Measurements from ENCODE around the gene SPON1.
"Not testable (repeated sequence)": the region's sequence is repeated elsewhere in the genome, so short reads cannot be mapped to it uniquely, and the experiment has no call there.

DNA sequence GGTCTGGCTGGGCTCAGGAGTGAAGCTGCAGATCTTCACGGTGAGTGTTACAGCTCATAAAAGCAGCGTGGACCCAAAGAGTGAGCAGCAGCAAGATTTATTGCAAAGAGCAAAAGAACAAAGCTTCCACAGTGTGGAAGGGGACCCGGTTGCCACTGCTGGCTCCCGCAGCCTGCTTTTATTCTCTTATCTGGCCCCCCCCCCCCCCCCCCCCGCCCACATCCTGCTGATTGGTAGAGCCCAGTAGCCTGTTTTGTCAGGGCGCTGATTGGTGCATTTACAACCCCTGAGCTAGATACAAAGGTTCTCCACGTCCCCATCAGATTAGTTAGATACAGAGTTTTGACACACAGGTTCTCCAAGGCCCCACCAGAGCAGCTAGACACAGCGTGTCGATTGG is 128.1 kb downstream of the SPON1 start:
- TF ChIP-seq, protein P1, sequence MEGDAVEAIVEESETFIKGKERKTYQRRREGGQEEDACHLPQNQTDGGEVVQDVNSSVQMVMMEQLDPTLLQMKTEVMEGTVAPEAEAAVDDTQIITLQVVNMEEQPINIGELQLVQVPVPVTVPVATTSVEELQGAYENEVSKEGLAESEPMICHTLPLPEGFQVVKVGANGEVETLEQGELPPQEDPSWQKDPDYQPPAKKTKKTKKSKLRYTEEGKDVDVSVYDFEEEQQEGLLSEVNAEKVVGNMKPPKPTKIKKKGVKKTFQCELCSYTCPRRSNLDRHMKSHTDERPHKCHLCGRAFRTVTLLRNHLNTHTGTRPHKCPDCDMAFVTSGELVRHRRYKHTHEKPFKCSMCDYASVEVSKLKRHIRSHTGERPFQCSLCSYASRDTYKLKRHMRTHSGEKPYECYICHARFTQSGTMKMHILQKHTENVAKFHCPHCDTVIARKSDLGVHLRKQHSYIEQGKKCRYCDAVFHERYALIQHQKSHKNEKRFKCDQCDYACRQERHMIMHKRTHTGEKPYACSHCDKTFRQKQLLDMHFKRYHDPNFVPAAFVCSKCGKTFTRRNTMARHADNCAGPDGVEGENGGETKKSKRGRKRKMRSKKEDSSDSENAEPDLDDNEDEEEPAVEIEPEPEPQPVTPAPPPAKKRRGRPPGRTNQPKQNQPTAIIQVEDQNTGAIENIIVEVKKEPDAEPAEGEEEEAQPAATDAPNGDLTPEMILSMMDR (IDR thresholded peaks at IDR 0.05; ENCODE audit: borderline replicate concordance, extremely low read depth, low read length, poor library complexity, severe bottlenecking), result not testable (repeated sequence)
- not testable (repeated sequence) for TF ChIP-seq EZH2 (IDR thresholded peaks at IDR 0.05; ENCODE audit: borderline replicate concordance, low read depth, low read length, severe bottlenecking)
